Measurements from ENCODE around the gene SERINC5. TPM values are rescaled to one million over a fixed set of nuclear protein-coding genes. Genes with fewer than 3 reads are reported as not detected.
A peak's percentile ranks its signal among the peaks of the same experiment; 100 is the strongest.
"Not testable (repeated sequence)": the region's sequence is repeated elsewhere in the genome, so short reads cannot be mapped to it uniquely, and the experiment has no call there.

Gene SERINC5
- total RNA-seq = 10 to 100 TPM; 13.5 to 14.7 TPM
- long read RNA-seq, donor 1, partial matches to known transcripts = 1 of 5 reads
- long read RNA-seq, donor 1, other reads (novel, unspliced or antisense) = 4 of 5 reads
- long read RNA-seq, donor 2, full-length matches to known transcripts = 2 of 10 reads
- long read RNA-seq, donor 2, partial matches to known transcripts = 2 of 10 reads
- long read RNA-seq, donor 2, other reads (novel, unspliced or antisense) = 6 of 10 reads

GRCh38 chr5:80255811-80256712 lies at the start of gene SERINC5:
Gene SERINC5, minus strand, starts transcription at chr5:80256048. Its CDS starts 126 bp downstream, at chr5:80255922.
- peak; percentile 96 for DNase-seq (ENCODE audit: low spot score)
- intact Hi-C loops (cut with DNase I) = loop anchor here in 1 of 2 donors (10.0 kb wide), 1 partner anchor 61 kb away; no protein-coding TSS in a partner anchor

GRCh38 chr5:80302636-80303035 lies 46.8 kb upstream of the SERINC5 start:
- no peak for DNase-seq (ENCODE audit: low spot score)
- intact Hi-C loops (cut with DNase I) = no loop called here

- intact Hi-C loops (cut with DNase I) = not testable (repeated sequence)
These were observed 45.5 kb upstream of the SERINC5 start for GRCh38 chr5:80301342-80301741.

GRCh38 chr5:80300796-80301195 lies 44.9 kb upstream of the SERINC5 start:
- intact Hi-C loops (cut with DNase I); DNase-seq (ENCODE audit: low spot score): not testable (repeated sequence)

More at GRCh38 chr5:80301342-80301741, 45.5 kb upstream of the SERINC5 start:
- DNase-seq (ENCODE audit: low spot score) = not testable (repeated sequence)

- intact Hi-C loops (cut with DNase I) = no loop called here
- DNase-seq (ENCODE audit: low spot score) = no peak
These were observed 44.3 kb upstream of the SERINC5 start for GRCh38 chr5:80300125-80300524.

- no peak for DNase-seq (ENCODE audit: low spot score)
These were observed 43.8 kb upstream of the SERINC5 start for GRCh38 chr5:80299601-80300000.

GRCh38 chr5:80296121-80296520 lies 40.3 kb upstream of the SERINC5 start:
- intact Hi-C loops (cut with DNase I) = no loop called here
- DNase-seq (ENCODE audit: low spot score) = no peak

More at GRCh38 chr5:80299601-80300000, 43.8 kb upstream of the SERINC5 start:
- intact Hi-C loops (cut with DNase I) = no loop called here

- DNase-seq (ENCODE audit: low spot score) = no peak
- intact Hi-C loops (cut with DNase I) = no loop called here
These were observed 35.9 kb upstream of the SERINC5 start for GRCh38 chr5:80291761-80292160.

- no peak for DNase-seq (ENCODE audit: low spot score)
- intact Hi-C loops (cut with DNase I) = loop anchor here in 1 of 2 donors (1.0 kb wide), 1 partner anchor 28 kb away; no protein-coding TSS in a partner anchor
These were observed 33.5 kb upstream of the SERINC5 start for GRCh38 chr5:80289320-80289719.

GRCh38 chr5:80288177-80288576 lies 32.3 kb upstream of the SERINC5 start:
- intact Hi-C loops (cut with DNase I) = no loop called here

GRCh38 chr5:80284720-80285119 lies 28.9 kb upstream of the SERINC5 start:
- intact Hi-C loops (cut with DNase I) = no loop called here
- no peak for DNase-seq (ENCODE audit: low spot score)

More at GRCh38 chr5:80288177-80288576, 32.3 kb upstream of the SERINC5 start:
- no peak for DNase-seq (ENCODE audit: low spot score)

- intact Hi-C loops (cut with DNase I) = no loop called here
- DNase-seq (ENCODE audit: low spot score) = no peak
These were observed 27.5 kb upstream of the SERINC5 start for GRCh38 chr5:80283360-80283759.

GRCh38 chr5:80282054-80282453 lies 26.2 kb upstream of the SERINC5 start:
- intact Hi-C loops (cut with DNase I) = no loop called here

GRCh38 chr5:80277191-80277590 lies 21.3 kb upstream of the SERINC5 start:
- no peak for DNase-seq (ENCODE audit: low spot score)
- intact Hi-C loops (cut with DNase I) = loop anchor here in 1 of 2 donors (10.0 kb wide), 1 partner anchor 182 kb away; no protein-coding TSS in a partner anchor

More at GRCh38 chr5:80282054-80282453, 26.2 kb upstream of the SERINC5 start:
- DNase-seq (ENCODE audit: low spot score) = no peak

GRCh38 chr5:80276186-80276585 lies 20.3 kb upstream of the SERINC5 start:
- intact Hi-C loops (cut with DNase I) = loop anchor here in 1 of 2 donors (10.0 kb wide), 1 partner anchor 181 kb away; no protein-coding TSS in a partner anchor

GRCh38 chr5:80275347-80275746 lies 19.5 kb upstream of the SERINC5 start:
- intact Hi-C loops (cut with DNase I) = loop anchor here in 1 of 2 donors (10.0 kb wide), 1 partner anchor 181 kb away; no protein-coding TSS in a partner anchor
- DNase-seq (ENCODE audit: low spot score) = no peak

More at GRCh38 chr5:80276186-80276585, 20.3 kb upstream of the SERINC5 start:
- DNase-seq (ENCODE audit: low spot score) = no peak

GRCh38 chr5:80270543-80270942 lies 14.7 kb upstream of the SERINC5 start:
- not testable (repeated sequence) for DNase-seq (ENCODE audit: low spot score)
- intact Hi-C loops (cut with DNase I) = loop anchor here in 1 of 2 donors (10.0 kb wide), 1 partner anchor 176 kb away; no protein-coding TSS in a partner anchor

- DNase-seq (ENCODE audit: low spot score) = no peak
- intact Hi-C loops (cut with DNase I) = loop anchor here in 1 of 2 donors (5.0 to 10.0 kb wide), 2 partner anchors 48 to 175 kb away; no protein-coding TSS in a partner anchor
These were observed 14.2 kb upstream of the SERINC5 start for GRCh38 chr5:80269991-80270438.

GRCh38 chr5:80268916-80269315 lies 13.1 kb upstream of the SERINC5 start:
- DNase-seq (ENCODE audit: low spot score) = no peak
- intact Hi-C loops (cut with DNase I) = loop anchor here in 1 of 2 donors (5.0 kb wide), 1 partner anchor 47 kb away; no protein-coding TSS in a partner anchor

Data from posterior vena cava (tissue), 2 donors.